GM19438 (cell line): ENCODE results near the gene NETO2.
A peak's percentile ranks its signal among the peaks of the same experiment; 100 is the strongest.
"Not testable (repeated sequence)": the region's sequence is repeated elsewhere in the genome, so short reads cannot be mapped to it uniquely, and the experiment has no call there.

Experiments
- ATAC-seq: cut with Tn5 transposase; IDR thresholded peaks from one replicate; pipeline ENCODE4 v1.9.1; 2021; ENCODE audit warnings: low read depth; ENCODE audit not compliant: unreplicated experiment

The NETO2 gene, protein sequence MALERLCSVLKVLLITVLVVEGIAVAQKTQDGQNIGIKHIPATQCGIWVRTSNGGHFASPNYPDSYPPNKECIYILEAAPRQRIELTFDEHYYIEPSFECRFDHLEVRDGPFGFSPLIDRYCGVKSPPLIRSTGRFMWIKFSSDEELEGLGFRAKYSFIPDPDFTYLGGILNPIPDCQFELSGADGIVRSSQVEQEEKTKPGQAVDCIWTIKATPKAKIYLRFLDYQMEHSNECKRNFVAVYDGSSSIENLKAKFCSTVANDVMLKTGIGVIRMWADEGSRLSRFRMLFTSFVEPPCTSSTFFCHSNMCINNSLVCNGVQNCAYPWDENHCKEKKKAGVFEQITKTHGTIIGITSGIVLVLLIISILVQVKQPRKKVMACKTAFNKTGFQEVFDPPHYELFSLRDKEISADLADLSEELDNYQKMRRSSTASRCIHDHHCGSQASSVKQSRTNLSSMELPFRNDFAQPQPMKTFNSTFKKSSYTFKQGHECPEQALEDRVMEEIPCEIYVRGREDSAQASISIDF

DNA sequence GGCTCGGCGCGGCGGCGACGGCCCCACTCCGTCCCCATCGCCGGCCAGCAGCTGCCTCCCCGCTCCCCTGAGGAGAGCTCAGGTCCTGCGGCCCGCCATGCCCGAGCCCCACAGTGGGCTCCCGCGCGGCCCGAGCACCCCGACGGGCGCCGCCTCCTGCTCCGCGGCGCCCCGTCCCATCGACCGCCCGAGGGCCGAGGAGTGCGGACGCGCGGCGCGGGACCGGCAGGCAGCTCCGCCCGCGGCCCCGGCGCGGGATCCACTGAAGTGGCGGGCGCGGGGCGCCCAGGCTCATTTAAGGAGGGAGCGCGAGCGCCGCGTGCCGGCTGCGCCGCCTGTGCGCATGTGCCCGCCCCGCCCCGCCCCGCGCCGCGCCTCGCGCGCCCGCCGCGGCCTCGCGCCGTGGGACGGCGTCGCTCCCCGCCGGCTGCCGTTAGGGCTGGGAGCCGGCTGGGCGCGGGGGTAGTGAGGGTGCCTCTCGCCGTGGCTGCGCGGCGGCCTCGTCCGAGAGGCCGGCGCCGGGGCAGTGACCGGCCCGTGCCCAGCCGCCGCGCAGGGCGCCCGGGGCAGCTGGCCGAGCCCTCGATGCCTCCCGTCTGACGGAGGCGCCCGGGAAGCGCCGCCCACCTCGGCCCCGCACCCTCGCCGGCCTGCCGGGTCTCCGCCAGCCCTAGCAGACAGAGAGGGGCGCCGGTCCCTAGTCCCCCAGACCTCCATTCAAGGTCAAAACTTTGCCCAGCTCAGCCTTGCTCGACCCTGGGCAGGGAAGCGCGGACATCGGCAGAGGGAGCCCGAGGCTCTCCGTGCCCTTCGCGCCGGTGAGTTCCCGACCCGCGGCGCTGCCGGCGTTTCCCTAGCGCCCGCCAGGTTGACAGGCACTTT, at the start of gene NETO2:
Gene NETO2 (minus strand): TSS at position 269 of the 882 bp plus-strand sequence. CDS start 333 bp downstream, outside the sequence.
- ATAC-seq = peak; percentile 53

DNA sequence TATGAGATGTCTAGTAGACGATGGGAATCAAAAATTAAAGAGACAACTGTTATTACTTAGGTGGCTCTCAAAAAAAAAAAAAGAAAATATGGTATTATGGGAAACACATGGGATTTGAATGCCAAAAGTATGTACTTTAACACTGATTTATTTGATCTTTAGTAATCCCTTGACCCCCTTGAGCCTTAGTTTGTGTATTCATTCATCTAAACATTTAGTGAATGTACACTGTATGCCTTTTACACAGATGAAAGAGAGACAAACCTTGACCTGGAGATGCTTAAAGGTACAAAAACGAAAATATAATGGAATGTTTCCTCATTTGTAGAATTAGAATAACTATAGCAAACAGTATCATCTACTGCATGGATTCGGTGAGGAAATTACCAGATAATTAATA, 38.6 kb upstream of the NETO2 start:
- ATAC-seq = no peak

DNA sequence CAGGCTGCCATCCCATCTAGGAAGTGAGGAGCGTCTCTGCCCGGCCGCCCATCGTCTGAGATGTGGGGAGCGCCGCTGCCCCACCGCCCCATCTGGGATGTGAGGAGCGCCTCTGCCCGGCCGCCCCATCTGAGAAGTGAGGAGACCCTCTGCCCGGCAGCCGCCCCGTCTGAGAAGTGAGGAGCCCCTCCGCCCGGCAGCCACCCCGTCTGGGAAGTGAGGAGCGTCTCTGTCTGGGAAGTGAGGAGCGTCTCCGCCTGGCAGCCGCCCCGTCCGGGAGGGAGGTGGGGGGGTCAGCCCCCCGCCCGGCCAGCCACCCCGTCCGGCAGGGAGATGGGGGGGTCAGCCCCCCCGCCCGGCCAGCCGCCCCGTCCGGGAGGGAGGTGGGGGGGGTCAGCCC, 37.3 kb upstream of the NETO2 start:
- not testable (repeated sequence) for ATAC-seq

DNA sequence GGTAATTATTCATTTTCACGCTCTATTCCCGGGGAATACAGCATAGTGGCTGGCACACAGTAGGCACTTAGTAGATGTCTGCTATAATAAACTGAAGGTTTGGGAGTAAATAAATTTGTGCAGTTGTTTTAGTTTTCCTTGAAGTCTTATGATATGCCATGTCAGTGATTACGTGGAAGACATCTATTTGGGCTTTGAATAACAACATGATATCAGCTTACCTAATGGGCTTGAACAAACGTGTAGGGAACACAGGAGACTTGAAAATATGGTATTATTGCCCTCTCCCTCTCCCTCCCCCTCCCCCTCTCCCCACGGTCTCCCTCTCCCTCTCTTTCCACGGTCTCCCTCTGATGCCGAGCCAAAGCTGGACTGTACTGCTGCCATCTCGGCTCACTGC, 36.3 kb upstream of the NETO2 start:
- no peak for ATAC-seq

DNA sequence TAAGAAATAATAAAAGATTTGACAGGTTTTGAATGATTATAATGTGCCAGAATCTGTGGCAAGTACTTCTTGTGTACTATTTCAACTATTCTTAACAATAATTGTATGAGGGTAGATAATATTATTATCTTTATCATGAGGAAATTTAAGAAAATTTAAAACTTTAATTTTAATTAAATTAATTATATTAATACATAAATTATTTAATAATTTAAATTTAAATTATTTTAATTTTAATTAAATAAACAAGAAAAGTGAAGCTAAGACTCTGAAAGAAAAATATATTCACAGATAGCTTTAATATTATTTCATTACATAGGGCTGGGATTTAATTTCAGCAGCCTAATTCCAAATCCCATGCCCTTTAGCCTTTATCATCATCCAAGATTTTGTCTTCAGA, 31.4 kb upstream of the NETO2 start:
- ATAC-seq = no peak

DNA sequence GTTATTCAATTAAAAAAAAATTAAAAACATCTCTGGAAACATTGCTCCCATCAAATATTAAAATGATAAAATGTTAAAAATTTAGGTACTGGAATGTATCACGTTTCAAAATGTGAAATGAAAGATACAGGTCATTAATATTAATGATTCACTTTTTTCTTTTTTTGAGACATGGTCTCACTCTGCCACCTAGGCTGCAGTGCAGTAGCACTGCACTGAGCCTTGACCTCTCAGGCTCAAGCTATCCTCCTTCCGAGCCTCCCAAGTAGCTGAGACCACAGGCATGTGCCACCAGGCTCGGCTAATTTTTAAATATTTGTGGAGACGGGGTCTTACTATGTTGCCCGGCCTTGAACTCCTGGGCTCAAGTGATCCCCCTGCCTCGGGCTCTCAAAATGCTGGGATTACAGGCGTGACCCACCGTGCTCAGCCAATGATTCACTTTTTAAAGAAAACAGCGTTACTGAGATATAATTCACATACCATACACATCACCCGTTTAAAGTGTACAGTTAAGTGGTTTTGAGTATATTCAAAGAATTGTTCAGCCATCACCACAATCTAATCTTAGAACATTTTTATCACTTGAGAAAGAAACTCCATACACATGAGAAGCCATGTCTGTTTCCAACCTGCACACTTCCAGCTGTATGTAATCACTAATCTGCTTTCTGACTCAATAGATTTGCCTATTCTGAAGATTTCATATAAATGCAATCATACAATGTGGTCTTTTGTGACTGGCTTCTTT, 19.1 kb upstream of the NETO2 start:
- no peak for ATAC-seq

DNA sequence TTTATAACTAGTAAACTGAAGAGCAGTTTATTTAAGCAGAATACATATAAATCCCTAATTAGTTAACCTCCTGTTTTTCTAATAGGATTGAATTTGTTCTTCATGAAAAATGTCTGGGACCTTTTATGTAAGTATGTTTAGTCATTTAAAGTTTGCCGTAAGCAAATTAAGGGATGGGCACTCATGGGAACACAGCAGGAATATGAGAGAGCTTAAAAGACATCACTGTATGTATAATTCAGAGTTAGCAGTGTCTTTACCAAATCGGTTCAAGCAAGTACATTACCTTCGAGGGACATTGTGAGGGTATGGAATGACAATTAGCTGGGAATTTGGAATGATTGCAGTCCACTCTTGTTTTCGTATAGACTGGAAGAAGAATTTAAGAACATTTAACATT, 17.7 kb upstream of the NETO2 start:
- no peak for ATAC-seq

DNA sequence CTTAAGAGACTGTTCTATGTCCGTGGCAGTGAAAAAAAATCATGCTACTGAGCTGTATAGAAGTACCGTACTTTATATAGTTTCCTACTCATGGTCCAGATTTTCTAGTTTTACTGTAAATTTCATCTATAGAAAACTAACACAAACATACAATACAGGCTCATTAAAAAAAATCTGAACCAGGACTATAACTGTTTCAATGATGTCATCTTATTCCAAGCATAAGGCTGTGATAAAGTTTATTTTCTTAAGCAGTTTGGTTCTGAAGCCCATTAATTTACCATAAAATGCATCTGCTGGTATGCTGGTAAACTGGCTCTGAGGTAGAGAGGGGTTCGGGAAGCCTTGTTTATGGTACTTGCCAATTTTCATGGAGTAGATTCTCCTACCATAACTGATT, 16.7 kb upstream of the NETO2 start:
- ATAC-seq = no peak

DNA sequence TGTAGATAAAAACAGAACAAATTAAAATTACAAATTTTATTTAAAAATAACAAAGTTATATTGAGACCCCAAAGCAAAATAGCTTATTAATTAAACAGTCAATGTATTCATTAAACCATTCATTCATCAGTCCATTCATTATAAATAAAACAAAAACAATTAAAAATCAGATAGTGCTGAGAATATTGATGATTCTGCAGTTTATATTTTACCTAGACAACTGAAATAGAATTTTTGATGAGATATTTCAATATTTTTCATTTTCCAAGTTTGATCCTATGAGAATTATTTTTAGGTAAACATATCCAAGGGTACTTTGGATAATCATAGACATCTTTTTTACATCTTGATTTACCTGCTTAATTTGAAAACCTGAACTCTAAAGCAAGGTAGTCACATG, 15.2 kb upstream of the NETO2 start:
- ATAC-seq = no peak

DNA sequence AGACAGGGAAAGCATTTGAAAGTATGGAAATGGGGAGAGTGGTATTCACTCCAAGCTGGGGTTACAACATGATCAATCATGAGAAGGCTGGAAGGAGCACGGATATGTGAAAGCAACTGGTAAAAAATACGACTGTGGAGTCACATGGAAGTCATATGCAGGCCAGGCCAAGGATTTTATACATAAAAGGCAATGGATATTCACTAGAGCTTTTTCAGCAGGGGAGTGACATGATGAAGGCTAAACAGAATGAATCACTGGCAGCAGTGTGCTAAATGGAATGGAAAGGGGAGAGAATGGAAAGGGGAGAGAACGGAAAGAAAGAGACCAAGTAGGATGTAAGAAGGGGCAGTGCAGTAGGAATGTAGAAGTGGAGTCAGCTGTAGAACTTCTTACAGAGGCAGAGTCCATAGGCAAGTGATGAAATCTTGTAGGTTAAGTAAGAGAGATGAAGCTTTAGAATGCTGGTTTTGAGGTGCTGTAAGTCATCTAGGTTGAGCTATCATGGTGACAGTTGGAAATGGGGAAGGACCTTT, 13.0 kb upstream of the NETO2 start:
- no peak for ATAC-seq

DNA sequence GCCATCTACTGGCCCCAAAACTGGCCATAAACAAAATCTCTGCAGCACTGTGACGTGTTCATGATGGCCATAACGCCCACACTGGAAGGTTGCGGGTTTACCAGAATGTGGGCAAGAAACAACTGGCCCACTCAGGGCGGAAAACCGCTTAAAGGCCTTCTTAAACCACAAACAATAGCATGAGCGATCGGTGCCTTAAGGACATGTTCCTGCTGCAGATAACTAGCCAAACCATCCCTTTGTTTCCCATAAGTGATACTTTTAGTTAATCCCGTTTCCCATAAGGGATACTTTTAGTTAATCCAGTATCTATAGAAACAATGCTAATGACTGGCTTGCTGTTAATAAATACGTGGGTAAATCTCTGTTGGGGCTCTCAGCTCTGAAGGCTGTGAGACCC, 8.8 kb upstream of the NETO2 start:
- not testable (repeated sequence) for ATAC-seq

DNA sequence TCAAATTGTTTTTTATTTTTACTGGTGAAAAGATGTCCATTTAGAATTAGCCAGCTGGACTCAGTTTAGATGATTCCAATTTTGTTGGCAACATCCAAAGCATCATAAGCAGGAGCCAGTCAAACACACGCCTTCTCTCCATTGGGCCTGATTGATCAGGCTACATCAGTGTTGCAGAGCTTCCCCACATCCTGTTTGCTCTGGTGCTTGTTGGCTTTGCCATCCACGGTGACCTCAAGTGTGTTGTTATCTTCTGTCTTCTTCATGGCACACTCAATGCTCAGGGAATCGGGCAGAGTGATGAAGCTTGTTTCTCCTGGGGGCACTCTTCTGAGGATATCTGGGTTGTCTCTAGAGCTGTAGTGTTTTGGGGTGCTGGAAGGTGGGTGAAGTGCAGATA, 6.3 kb upstream of the NETO2 start:
- no peak for ATAC-seq

DNA sequence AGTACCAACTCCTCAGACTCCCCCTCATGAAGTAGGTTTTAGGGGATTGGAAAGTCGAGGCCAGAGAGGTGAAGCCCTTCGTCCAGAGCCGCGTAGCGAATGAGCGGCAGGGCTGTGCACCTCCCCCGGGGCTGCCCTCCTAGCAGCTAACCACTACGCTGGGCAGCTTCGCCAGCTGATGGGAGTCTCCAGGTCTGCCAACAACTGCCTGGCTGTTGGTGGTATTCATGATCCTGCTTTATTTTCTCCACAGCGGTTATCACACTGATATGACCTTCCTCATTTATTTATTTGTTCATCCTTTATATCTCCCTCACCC, 773 bp upstream of the NETO2 start:
- no peak for ATAC-seq

DNA sequence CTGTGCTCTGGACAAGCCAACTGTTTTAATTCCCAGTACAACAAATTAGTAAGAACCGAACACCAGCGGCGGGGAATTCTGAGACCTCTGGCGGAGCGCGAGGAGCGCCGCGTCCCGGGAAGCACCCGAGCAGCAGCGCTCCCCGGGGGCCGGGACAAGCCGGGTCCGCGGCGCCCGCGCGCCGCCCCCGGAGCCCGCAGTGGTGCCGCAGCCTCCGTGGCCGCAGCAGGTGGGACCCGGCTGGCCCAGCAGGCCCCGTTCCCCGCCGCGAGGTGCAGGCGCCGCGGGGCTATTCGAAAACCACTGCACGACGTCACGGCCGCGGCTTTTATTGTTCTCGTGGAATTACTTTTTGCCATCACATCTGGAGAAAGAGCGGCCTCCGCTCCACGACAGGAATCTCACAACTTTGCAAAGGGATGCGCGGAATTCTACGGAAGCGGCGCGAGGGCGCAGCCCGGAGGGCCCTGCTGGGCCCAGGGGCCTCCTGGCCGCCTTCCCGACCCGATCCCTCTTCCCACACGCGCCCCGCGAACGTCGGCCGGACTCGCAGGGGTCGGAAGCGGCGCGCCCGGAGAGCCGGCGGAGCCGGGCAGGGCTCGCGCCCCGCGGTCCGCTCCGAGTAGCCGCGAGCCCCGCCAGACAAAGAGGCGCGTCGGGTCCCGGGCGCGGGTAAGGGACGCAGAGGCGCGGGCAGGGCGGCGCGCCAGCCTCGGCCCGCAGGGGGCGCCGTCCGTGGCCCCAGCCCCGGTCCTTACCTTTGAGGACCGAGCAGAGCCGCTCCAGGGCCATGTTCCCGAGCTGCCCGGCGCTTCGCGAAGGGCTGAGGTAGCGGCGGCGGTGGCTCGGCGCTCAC, 696 bp downstream of the NETO2 start:
- peak; percentile 62 for ATAC-seq

DNA sequence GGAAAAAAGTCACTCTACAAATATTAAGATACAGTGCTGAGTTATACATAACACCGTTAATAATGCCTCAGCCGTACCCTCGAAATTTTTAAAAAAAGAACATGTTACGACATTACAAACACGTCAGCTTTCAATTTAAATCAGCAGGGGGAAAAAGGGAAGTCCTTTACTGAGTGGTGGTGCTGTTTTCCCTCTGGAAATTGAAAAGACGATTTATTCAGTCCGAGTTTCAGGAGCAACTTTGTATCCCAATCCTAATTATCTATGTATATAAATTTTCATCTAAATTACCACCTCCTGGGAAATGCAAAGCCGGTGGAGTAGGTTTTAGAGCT, 1.3 kb downstream of the NETO2 start:
- ATAC-seq = no peak

DNA sequence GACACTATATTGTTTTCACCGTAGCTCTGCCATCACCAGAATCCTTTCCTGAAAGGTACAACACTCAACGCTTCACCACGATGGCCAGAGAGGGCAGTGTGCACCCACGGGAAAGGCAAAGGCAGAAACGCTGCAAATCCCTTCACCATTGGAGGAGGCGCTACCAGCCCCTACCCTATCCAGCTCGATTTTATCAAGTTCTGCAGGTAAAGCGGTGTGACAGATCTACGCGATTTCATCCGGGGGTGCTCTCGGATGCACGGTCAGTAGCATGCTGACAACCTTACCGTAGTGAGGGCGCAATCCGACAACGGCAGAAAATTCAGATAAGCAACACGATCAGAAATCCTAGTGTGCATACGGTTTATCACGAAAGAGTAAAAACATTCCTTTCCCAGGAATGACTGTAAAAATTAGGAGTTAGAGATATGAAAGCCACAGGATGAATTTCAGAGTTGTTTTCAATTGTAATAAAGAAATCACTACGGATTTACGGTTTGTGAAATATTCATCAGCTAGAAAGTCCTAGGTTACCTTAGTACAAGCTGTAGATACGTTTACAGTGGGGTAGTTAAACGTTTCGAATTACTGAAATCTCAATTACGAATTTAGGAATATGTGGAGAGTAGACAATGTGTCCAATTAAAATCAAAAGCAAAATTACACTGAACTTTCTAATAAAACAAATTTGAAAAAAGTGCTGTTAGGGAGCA, 1.8 kb downstream of the NETO2 start:
- peak; percentile 48 for ATAC-seq

DNA sequence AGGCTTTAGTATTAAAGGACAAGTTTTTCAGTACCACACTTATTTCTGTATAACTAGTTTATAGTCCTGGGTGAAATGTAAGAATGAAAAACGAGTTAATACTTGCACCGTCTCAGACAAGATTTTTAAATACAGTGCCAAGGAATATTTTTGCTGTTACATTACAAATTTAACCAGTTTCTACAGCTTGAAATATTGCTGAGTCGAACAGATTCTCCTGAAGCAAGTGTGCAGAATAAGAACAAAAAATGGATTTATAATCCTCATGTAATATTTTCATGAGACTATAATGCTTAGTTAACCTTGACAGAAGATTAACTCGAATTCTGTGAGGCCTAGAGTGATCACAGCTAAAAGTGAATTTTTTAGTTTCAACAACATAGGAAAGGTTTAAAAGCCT, 3.1 kb downstream of the NETO2 start:
- no peak for ATAC-seq

DNA sequence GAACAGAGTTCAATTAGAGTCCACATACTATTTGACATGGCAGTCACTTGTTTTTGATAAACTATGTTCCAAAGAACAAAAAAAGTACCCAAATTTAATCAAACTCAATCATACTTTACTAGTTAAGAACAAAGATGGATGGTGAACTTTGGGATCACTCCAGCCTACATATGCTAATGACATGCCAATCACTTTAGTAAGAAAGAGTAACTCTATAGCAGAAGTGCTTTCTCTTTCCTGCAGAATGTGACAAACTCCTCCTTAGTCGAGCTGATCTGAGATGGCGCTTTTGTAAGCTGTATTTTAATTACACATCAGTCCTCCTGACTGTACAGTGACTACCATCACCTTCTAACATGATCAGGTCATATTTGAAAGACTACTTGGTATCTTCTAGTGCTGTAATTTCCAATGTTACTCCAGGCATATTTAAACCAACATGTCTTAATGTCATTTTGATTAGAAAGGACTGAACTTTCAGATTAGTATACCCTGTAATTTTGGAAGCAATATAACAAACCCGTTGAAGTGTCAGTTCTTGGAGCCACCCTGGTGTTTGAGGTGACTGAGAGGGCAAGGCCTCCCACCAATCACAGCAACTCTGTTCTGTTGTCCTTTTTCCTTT, 4.1 kb downstream of the NETO2 start:
- no peak for ATAC-seq

DNA sequence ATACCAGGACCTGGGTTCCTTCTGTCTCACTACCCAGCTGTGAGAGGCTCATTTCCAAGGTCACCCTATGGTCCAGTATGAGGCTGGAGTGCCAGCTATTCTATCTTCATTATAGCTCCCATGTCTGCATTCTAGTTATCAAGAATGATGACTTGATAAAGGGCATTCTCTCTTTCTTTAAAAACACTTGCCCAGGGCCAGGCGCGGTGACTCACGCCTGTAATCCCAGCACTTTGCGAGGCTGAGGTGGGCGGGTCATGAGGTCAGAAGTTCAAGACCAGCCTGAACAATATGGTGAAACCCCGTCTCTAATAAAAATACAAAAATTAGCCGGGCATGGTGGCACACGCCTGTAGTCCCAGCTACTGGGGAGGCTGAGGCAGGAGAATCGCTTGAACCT, 5.8 kb downstream of the NETO2 start:
- not testable (repeated sequence) for ATAC-seq
